Measurements from ENCODE around the gene BIRC7.

Gene BIRC7

DNA sequence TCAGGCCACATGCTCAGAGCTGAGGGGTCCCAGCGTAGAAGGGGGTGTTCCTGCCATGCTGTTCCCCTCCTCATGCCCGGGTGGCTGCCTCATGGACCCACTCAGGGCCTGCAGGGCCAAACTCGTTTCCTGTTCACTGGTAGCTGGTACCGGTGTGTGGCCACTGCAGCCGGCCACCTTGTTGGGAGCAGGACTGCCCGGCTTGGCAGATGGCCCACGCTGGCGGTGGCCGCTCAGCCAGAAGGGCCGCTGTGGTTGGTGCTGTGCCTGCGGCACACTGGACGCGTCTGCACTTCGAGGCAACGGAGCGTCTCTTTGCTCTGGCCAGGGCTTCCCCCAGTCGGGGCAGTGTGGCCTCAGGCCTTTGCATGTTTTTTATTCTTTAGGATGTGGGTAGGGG is 47.2 kb downstream of the BIRC7 start:
- DNase-seq (ENCODE audit: low read depth), result no peak

DNA sequence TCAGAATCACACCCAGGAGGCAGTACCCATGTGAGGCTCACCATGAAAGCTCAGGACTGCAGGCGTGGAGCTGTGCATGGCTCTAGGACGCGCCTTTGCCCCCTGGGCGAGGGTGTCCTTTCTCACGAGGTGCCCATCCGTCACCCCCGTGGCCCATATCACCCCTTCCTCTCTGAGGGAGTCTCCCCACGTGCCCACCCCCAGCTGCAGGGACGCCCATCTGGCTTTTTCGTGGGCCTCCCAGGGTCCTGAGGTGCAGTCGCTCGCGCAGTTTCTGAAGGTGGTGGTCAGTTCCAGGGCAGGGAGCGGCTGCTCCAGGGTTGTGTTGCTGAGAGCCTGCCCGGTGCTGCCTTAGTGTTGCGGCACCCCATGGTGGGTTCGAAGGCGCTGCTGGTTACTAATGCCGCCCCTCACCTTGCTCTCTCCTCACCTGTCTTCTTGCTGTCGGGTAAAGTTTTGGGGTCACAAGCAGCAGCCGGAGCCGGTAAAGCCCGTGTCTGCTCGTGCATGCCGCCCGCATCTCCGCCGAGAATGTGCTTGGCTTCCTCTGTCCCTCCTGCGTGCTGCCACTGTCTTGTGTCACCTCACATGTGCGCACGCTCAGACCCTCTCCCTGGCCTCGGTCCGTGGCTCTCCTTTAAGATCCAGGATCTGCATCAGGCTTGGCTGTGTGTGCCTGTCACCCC is 47.8 kb downstream of the BIRC7 start:
- no peak for DNase-seq (ENCODE audit: low read depth)

DNA sequence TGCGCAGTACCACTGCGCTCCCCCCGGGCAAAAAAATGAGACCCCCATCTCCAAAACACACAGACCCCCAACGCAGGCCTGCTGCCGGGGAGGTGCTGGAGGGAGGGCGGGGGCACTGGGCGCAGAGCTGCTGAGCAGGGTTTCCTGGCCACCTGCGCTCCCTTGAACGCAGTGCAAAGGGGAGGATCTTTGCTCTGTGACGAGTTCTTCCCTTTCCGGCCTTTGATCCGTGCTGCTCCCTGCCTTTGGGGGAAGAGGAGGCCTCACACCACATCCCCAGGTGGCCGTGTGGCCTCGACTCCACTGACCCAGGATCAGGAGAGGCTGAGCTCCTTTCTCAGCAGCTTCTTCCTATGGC is 48.4 kb downstream of the BIRC7 start:
- no peak for DNase-seq (ENCODE audit: low read depth)

DNA sequence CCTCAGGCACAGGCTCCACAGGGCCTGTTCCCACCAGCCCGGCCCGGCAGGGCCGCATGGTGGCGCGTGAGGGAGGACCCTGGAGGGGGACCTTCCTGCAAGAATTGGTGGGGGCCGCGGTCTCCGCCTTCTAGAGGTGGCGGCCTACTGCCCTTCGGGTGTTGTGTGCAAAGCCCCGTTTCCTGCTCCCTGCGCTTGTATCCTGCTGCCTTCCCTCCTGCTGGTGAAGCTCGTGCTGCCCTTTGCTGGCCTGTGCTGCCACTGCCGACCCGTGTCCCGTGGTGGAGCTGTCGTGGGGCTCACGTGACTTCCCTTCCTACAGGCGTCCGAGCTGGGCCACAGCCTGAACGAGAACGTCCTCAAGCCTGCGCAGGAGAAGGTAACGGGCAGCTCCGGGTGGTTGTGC is 48.8 kb downstream of the BIRC7 start:
- no peak for DNase-seq (ENCODE audit: low read depth)

DNA sequence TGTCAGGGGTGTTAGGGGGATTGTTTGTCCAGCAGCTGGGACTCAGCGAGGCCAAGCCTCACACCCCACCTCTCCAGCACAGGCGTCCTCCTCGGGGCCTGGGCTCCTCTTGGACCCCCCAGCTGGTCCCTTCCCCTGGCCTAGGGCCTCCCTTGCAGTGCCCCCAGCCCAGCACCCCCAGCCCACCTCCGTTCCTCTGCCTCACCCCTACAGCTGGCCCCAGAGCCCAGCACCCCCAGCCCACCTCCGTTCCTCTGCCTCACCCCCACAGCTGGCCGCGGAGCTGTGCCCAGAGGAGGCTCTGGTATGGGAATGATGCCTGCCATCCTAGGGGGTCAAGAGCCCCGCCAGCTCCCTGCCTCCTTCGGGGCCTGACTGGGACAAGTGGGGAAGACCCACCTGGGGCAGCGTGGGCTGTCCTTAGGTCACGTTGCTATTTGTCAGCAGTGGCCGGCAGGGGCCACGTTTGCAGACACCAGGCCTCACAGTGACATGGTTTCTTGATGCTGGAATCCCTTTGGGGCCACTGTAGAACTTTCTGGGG is 49.3 kb downstream of the BIRC7 start:
- DNase-seq (ENCODE audit: low read depth), result no peak

DNA sequence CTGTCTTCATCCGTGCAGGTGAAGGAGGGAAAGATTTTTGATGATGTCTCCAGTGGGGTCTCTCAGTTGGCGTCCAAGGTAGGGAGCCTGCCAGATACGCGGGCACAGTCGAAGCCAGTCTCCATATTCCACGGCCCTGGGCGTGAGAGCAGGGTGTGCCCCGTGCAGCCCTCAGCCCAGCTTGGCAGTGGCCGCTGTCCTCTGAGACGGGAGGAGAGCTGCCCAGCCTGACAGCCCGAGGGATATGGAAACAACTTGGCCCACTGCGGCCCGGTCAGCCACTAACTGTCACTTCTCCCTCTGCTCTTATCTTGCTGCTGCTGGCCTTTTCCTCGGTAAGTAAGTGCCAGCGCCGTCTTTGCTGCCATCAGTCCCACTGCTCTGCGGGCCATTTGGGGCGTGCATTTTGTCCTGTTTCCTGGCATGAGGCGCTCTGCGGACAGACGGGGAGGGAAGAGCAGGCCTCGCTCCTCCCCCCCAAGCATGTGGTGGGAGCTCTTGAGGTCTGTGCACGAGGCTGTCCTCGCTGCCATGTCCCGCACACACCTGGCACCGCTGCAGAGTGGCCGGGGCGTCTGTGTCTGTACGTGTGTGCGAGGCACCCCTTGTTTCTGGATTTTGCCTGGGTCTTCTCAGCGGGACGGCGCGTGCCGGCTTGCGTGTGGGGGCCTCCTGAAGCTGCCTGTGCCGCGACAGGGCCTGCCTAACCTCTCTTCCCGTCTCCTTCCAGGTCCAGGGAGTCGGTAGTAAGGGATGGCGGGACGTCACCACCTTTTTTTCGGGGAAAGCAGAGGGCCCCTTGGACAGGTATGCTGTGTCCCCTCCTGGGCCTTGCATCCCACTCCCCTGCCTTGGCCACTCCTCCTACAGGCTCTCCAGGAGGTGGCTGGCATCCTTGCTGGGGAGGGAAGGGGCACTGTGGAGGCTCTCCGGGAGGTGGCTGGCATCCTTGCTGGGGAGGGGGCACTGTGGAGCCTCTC is 50.2 kb downstream of the BIRC7 start:
- no peak for DNase-seq (ENCODE audit: low read depth)

DNA sequence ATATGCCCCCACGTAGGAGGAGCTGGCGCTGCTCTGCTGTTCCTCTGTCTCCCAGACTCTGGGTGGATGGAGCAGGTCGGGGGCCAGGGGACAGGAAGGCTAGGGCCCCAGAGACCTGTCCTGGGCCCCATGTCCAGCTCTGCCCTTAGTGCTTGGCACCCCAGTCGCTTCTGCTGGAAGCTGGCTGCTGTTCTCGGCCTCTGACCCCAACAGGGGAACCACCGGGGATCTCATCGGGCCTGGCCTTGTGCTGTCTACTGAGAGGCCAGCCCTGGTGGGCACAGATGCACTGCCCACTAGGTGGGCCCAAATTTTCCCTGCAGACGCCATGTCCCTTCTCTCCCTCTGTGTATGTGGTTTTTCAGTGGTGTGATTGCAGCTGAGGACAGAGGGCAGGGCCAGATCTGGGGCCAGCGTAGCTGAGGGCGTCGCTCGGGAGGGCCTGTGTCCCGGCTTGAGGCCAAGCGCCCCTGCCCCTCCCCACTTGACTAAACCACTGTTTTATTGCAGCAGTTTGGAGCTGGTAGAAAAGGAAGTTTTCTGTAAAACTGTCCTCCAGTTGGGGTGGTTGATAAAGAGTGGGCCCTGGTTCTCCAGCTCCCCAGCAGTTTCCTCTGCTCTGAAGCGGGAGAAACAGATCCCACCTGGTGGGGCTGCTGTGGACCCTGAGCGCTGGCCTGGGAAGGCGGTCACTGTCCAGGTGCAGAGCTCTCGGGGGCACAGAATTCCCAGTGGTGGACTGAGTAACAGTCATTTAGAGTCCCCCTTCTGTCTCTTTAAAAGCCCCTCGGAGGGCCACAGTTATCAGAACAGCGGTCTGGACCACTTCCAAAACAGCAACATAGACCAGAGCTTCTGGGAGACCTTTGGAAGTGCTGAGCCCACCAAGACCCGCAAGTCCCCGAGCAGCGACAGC is 51.3 kb downstream of the BIRC7 start:
- no peak for DNase-seq (ENCODE audit: low read depth)

DNA sequence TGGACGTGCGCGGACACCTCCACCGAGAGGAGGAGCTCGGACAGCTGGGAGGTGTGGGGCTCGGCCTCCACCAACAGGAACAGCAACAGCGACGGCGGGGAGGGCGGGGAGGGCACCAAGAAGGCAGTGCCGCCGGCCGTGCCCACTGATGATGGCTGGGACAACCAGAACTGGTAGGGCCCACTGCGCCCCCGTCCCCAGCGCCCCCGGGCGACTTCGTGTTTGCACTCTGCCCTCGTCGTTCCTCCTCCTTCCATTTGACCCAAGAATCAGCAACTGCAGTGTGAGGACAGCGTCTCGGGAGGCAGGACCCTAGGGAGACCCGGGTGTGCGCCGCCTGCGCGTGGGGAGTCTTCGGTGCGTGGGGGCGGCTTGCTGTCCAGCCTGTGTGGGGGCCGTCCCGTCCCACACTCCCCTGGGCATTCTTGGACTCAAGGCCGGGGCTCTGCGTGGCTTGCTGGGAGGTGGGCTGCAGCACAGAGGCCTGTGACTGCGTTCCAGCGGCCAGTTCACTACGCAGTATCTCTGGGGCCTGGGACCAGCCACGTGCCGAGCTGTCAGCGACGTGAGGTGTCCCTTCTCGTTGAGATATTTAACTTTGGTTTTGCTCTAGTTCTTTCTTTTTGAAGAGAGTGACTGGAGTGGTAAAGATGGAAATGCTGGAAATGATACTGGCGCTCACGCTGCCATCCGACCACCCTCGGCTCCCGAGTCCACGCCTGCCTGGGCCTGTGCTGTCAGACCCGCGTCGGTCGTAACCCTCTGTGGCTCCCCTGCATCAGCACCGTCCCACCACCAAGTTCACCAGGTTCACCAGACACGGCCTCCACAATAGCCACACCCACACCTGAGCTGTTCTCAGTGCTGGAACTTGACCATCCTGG is 52.2 kb downstream of the BIRC7 start:
- no peak for DNase-seq (ENCODE audit: low read depth)

DNA sequence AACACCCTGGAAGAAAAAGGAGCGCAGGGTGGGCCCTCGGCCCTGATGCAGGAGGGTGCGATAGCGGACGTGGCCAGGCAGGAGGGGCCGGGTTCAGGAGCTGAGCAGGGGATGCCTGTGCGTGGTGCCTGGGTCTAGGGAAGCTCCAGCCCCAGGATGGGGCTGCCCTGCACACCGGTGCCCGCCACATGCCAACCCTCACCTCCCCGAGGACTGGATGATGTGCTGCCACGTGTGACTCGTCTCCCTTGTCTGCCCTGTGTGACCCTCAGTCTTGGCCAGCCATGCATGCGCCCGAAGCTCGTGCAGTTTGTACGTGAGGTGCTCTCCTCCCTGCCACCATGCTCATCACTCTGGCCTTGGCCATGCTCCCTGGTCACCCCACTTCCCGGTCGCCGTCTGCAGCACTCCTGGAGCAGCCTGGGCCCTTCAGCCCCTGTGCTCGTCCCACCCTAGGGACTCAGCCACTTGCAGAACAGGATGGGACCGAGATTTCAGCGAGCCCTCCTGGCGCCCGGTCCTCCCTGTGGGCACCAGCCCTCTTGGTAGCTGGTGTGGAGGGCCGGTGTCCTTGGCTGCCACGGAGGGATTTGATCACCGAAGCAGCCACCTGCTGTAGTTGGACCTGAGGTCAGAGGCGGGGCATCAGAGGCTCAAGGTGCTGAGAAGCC is 53.0 kb downstream of the BIRC7 start:
- no peak for DNase-seq (ENCODE audit: low read depth)

DNA sequence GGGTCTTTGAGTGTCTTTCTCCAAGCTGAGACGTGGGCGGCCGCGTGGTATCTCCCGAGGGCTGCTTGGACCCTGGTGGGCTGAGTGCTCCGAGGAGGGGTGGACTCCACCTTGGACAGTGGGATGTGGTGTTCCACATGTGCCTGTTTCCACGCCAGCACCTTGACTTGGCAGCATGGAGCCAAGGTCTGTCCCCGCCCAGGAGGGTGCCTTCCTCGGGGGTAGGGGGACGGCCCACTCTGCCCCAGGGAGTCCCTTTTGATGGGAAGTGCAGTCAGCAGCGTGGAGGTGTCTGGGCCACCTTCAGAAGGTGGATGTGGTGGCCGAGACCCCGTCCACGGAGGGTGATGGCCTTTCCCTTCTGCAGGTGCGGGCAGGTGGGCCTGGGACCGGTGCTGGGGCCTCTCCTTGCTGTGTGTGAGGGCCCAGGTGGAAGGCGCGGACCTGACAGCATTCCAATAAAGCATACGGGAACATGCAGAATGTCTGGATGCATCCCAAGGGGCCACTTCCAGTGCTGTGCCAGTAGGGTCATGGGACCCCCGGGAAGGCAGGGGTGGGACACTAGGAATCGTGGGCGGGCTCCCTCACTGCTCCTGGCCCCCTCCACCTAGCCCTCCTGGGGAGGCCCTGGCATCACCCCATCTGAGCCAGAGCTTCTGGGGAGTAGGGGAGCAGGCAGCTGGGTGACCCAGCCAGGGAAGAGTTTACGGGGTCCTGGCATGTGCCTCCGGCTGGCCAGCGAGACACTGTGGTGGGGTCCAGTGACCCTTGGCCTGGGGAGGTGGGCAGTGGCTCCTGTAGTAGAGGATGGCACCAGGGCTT is 53.8 kb downstream of the BIRC7 start:
- DNase-seq (ENCODE audit: low read depth), result no peak
